ENCODE data around the gene GULP1.
A peak's percentile ranks its signal among the peaks of the same experiment; 100 is the strongest.
"Not testable (repeated sequence)": the region's sequence is repeated elsewhere in the genome, so short reads cannot be mapped to it uniquely, and the experiment has no call there.

The GULP1 gene

DNA sequence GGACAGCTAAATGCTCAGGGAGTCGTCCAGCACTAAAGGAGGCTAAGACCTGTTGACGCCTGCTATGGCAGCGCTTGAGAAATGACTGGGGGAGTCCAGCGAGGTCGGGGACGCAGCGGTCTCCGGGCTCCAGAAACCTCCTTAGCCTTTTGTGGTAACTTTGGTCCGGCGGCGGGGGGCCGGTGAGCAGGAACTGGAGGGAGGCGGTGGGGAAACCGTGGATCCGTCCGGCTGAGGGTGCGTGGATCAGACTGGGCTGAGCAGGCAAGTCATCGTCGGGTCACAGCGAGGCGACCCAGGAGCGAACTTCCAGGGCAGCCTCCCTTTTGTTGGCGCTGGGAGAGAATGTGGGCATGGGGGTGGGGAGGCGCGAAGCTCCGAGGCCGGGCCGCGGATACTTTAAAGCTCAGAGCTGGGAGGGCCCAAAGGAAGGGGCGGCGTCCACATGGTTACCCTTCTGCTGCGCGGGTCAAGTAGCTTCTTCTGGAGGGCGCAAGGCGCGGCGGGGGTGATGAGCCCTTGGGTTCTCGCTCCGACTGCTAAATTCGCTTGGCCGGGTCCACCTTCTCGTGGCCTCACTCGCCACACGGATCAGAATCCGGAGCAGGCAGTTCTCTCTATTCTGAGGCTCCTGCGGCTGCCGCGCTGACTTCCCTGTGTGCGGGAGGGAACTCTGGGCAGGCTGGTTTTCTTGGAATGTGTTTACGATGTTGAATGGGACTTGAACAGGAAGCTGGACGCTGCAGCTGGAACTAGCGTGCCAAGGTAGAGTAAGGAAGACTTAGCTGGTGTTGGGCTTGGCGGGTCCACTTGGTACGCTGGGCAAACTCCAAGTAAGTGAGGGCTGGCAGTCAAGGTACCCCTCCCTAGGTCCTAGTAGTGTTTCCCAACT is 920 bp downstream of the GULP1 start:
- DNase-seq (ENCODE audit: low read depth): peak; percentile 68

GRCh38 chr2:188293601-188294351 is 2.1 kb downstream of the GULP1 start:
- peak; percentile 47 for DNase-seq (ENCODE audit: low read depth)

- no peak for DNase-seq (ENCODE audit: low read depth)
These were observed 2.8 kb downstream of the GULP1 start for GRCh38 chr2:188294352-188294926.

GRCh38 chr2:188295067-188295685 is 3.5 kb downstream of the GULP1 start:
- no peak for DNase-seq (ENCODE audit: low read depth)

- no peak for DNase-seq (ENCODE audit: low read depth)
These were observed 6.3 kb downstream of the GULP1 start for GRCh38 chr2:188297978-188298377.

- DNase-seq (ENCODE audit: low read depth): not testable (repeated sequence)
These were observed 7.3 kb downstream of the GULP1 start for GRCh38 chr2:188298937-188299371.

DNA sequence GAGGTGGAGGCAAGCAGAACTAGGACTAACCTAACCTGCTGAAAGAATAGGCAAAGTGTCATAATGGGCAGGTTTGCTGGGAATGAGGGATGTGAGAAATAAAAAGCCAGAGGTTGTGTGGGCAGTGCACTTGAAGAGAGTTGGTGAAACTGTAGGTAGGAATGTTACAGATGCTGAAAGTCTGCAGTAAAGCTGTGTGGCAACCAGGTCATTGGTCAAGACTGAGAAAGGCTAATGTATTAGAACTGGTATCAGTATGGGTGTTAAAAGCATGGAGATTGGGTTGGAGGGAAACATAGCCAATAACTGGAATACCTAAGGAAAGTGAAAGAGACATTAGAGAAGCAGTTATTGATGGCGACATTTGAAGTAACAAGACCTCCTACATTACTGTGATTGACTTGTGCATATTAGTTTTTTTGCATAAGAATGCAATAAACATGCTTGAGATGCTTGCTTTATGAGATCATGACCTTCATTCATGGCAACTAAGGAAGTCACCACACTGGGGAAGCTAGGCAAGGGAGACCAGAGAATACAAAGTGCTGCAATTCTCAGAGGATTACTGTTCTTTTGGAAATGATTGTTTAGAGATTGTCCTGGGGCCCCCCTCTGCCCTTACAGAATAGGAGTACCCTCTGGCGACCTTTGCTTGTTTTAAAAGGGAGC is 11.8 kb downstream of the GULP1 start:
- DNase-seq (ENCODE audit: low read depth): no peak

- DNase-seq (ENCODE audit: low read depth): no peak
These were observed 13.6 kb downstream of the GULP1 start for GRCh38 chr2:188305271-188305670.

- DNase-seq (ENCODE audit: low read depth): no peak
These were observed 14.6 kb downstream of the GULP1 start for GRCh38 chr2:188306271-188306670.

- DNase-seq (ENCODE audit: low read depth): no peak
These were observed 16.2 kb downstream of the GULP1 start for GRCh38 chr2:188307850-188308283.

DNA sequence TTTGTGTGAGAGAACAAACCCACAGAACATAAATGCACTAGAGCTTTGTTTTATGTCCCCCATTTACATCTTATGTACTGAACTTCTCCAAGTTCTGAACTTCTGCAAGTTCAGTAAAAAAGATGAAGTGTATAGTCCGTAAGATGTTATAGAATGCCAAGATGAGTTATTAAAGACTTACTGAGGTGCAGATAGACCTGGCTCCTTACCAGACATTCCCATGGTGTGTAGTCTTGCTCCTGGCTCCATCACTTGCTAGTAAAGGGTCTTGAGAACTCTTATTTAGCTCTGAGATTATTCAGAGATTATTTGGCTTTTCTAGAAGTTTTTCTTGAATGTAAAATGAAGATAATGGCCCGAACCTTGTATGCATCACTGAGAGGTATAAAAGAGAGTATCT is 16.8 kb downstream of the GULP1 start:
- DNase-seq (ENCODE audit: low read depth): no peak

DNA sequence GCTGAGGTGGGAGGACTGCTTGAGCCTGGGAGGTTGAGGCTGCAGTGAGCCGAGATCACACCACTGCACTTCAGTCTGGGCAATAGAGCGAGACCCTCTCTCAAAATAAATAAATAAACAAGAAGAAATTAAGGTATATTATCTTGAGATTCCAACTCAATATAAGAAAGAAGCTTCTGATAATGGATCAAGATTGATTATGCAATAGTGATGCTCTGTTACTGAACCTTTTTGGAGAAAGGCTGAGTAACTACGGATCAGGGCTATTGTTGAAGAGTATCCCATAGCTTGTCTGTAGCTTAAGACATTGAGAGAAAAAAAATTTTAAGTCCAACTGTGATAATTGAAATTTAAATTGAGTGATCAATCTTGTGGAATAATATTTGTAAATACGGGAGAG is 17.7 kb downstream of the GULP1 start:
- DNase-seq (ENCODE audit: low read depth): no peak

GRCh38 chr2:188314314-188315054 is 22.8 kb downstream of the GULP1 start:
- no peak for DNase-seq (ENCODE audit: low read depth)

- no peak for DNase-seq (ENCODE audit: low read depth)
These were observed 24.1 kb downstream of the GULP1 start for GRCh38 chr2:188315750-188316149.

GRCh38 chr2:188316342-188316741 is 24.7 kb downstream of the GULP1 start:
- DNase-seq (ENCODE audit: low read depth): no peak

DNA sequence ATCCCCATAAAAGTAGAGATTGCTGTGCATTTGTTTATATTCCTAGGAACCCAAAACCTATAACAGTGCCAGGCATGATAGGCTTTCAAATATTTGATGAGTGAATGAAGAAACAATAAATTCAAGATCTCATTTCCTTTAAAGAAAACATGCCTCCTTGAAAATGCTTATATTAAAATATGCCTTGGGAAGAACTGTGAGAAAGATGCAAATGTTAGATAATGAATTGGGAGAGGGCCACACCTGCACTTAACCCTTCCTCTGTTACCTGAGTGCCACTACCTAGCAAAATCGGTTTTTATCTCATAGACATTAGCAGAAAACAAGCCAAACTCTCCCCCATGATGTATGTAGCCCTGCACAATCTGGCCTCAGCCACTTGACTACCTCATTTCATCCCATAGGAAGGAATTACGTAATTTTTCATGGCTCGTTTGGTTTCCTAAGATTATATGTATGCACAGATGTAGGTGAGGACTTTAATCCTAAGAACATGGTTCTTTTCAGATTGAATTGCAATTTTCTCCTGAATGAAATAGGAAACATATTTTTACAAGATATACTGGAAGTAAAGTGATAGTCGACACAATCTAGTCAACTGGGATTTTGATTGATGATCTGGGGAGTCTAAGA is 25.2 kb downstream of the GULP1 start:
- no peak for DNase-seq (ENCODE audit: low read depth)

- DNase-seq (ENCODE audit: low read depth): no peak
These were observed 26.6 kb downstream of the GULP1 start for GRCh38 chr2:188318161-188318749.

DNA sequence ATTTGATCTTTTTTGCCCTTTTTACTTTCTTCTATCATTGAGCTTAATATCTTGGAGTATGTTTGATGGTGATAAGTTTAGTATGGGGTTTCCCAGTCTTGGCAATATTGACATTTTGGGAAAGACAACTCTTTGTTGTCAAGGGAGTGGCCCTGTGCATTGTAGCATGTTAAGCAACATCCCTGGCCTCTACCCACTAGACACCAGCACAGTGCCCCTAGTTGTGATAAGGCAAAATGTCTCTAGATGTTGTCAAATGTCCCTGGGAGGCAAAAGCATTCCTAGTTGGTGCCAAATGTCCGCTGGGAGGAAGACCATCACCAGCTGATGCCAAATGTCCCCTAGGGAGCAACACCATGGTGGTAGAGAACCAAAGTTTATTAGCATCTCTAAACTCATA is 28.2 kb downstream of the GULP1 start:
- no peak for DNase-seq (ENCODE audit: low read depth)

DNA sequence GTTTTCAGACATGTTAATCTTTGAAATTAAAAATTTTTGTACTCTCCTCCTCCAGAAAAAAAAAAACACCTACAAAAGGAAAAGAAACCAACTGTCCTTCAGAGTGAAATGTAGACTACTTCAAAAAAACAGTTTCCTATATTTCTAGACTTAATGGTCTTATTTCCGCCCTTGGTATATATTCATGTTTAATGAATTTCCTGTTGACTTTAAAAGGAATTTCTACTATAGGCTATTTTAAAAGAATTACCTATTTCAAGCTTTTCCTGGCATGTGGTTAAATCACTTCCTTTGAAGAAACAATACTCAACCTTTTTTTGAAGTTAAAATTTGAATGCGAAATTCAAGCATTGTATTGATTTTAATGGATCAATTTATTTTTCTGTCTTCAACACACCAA is 29.2 kb downstream of the GULP1 start:
- no peak for DNase-seq (ENCODE audit: low read depth)
